Fibroblast of skin of right quadriceps (primary cell): ENCODE measurements around the gene MAPK10.
"Not testable (repeated sequence)": the region's sequence is repeated elsewhere in the genome, so short reads cannot be mapped to it uniquely, and the experiment has no call there.

ENCODE experiments used
- DNase-seq: peaks from one replicate; pipeline ENCODE4 v3.0.0-alpha.2; 2013

Gene MAPK10

GRCh38 chr4:86031927-86032326, 327.9 kb downstream of the MAPK10 start:
- DNase-seq, result no peak

- no peak for DNase-seq
Observed at GRCh38 chr4:86026720-86027119, 333.1 kb downstream of the MAPK10 start.

- not testable (repeated sequence) for DNase-seq
Observed at GRCh38 chr4:86021671-86022070, 338.2 kb downstream of the MAPK10 start.

GRCh38 chr4:86019906-86020305, 339.9 kb downstream of the MAPK10 start:
- peak; percentile 34 for DNase-seq

GRCh38 chr4:86019362-86019761, 340.5 kb downstream of the MAPK10 start:
- DNase-seq, result no peak

GRCh38 chr4:86015412-86016350, 344.2 kb downstream of the MAPK10 start:
- DNase-seq, result peak; percentile 6

- DNase-seq, result peak; percentile 62
Observed at GRCh38 chr4:86014599-86014998, 345.3 kb downstream of the MAPK10 start.

- peak; percentile 48 for DNase-seq
Observed at GRCh38 chr4:86013621-86014020, 346.2 kb downstream of the MAPK10 start.

GRCh38 chr4:86011117-86011516, 348.7 kb downstream of the MAPK10 start:
- DNase-seq, result peak; percentile 94

- no peak for DNase-seq
Observed at GRCh38 chr4:86007042-86007441, 352.8 kb downstream of the MAPK10 start.

- no peak for DNase-seq
Observed at GRCh38 chr4:86006057-86006456, 353.8 kb downstream of the MAPK10 start.

GRCh38 chr4:86004030-86004429, 355.8 kb downstream of the MAPK10 start:
- DNase-seq, result no peak

GRCh38 chr4:86001591-86001990, 358.3 kb downstream of the MAPK10 start:
- DNase-seq, result no peak

GRCh38 chr4:85995361-85995760, 364.5 kb downstream of the MAPK10 start:
- DNase-seq, result no peak

GRCh38 chr4:85994576-85994975, 365.3 kb downstream of the MAPK10 start:
- no peak for DNase-seq

- no peak for DNase-seq
Observed at GRCh38 chr4:85993641-85994040, 366.2 kb downstream of the MAPK10 start.

GRCh38 chr4:85986266-85986665, 373.6 kb downstream of the MAPK10 start:
- no peak for DNase-seq

GRCh38 chr4:85979276-85979675, 380.6 kb downstream of the MAPK10 start:
- DNase-seq, result no peak

- DNase-seq, result no peak
Observed at GRCh38 chr4:85970535-85970934, 389.3 kb downstream of the MAPK10 start.

- DNase-seq, result peak; percentile 80
Observed at GRCh38 chr4:85968945-85969819, 390.7 kb downstream of the MAPK10 start.

GRCh38 chr4:85967872-85968271, 392.0 kb downstream of the MAPK10 start:
- DNase-seq, result peak; percentile 54

GRCh38 chr4:85966373-85966772, 393.5 kb downstream of the MAPK10 start:
- DNase-seq, result no peak

- DNase-seq, result no peak
Observed at GRCh38 chr4:85965529-85965928, 394.3 kb downstream of the MAPK10 start.

GRCh38 chr4:85965017-85965416, 394.8 kb downstream of the MAPK10 start:
- not testable (repeated sequence) for DNase-seq
